Upper lobe of left lung (tissue), 4 donors: ENCODE measurements around the gene DLG4.

Source experiments
- CTCF ChIP-seq, 6 experiments: fragments of 450-650 bp in 4 of 6; fragments of 200-600 bp in 2 of 6; sonication (generic) in 2 of 6; IDR thresholded peaks; one replicate each; pipeline ENCODE4 v1.5.1; 2016 to 2019; ENCODE audit warnings: antibody characterized with exemption in 6 of 6
- EP300 ChIP-seq, 4 donors: sonication (generic); formaldehyde crosslinking; IDR thresholded peaks; one replicate each; pipeline ENCODE4 v1.5.1; 2017; ENCODE audit warnings: antibody characterized with exemption in 4 of 4, control low read depth in 2 of 4
- POLR2A ChIP-seq, 4 donors: fragments of 450-650 bp; IDR thresholded peaks; one replicate each; pipeline ENCODE4 v1.5.1; 2016 to 2017; ENCODE audit warnings: antibody characterized with exemption in 4 of 4, mild to moderate bottlenecking in 2 of 4
- POLR2AphosphoS5 ChIP-seq, 2 donors: sonication (generic); formaldehyde crosslinking; IDR thresholded peaks; one replicate each; pipeline ENCODE4 v1.5.1; 2017; ENCODE audit warnings: antibody characterized with exemption in 2 of 2

GRCh38 chr17:7241783-7242716 lies 22.4 kb upstream of the DLG4 start, which contains the start of gene GABARAP:
- peak in 3 of 4 donors; percentile 33 to 79 (median 56) for TF ChIP-seq POLR2A (IDR thresholded peaks at IDR 0.05)
- TF ChIP-seq CTCF (IDR thresholded peaks at IDR 0.05) = no peak
- TF ChIP-seq POLR2AphosphoS5 (IDR thresholded peaks at IDR 0.05) = peak in 1 of 2 donors; percentile 74
- no peak for TF ChIP-seq EP300 (IDR thresholded peaks at IDR 0.05)
